Mucosa of descending colon (tissue), 3 donors: Measurements from ENCODE around the gene ITGB5. TPM values are rescaled to one million over a fixed set of nuclear protein-coding genes. Genes with fewer than 3 reads are reported as not detected.

ENCODE experiments used
- ATAC-seq: fragments of 200-7000 bp; cut with Tn5 transposase; one replicate; pipeline ENCODE4 v1.9.1; 2020; ENCODE audit warnings: mild to moderate bottlenecking, moderate library complexity
- DNase-seq, 3 donors: peaks; one replicate each; pipeline ENCODE4 v3.0.0-alpha.2; 2020
- H3K36me3 ChIP-seq: fragments of 200-600 bp; one replicate; pipeline ENCODE4 v1.8.0; 2021; ENCODE audit warnings: low read depth, mild to moderate bottlenecking
- H3K4me1 ChIP-seq: fragments of 200-600 bp; one replicate; pipeline ENCODE4 v1.8.0; 2021; ENCODE audit warnings: low read depth, mild to moderate bottlenecking
- H3K4me3 ChIP-seq: fragments of 200-600 bp; one replicate; pipeline ENCODE4 v1.8.0; 2021; ENCODE audit warnings: mild to moderate bottlenecking
- H3K9me3 ChIP-seq: fragments of 200-600 bp; one replicate; pipeline ENCODE4 v1.8.0; 2021; ENCODE audit warnings: mild to moderate bottlenecking
- intact Hi-C, 2 donors: fragments of 100-400 bp; cut with DNase I in 1 of 2; cut with micrococcal nuclease in 1 of 2; formaldehyde crosslinking; loops; one replicate each; pipeline versions ENCODE4 v1.11.0 to v1.11.1; 2022; cut with DNase I, micrococcal nuclease
- total RNA-seq, 3 donors: library from RNA; stranded (reverse); fragmentation: NEBNext Ultra II Directional in 2 of 3; extraction: Animal tissue kit (Norgen Biotek cat#: 25700) in 2 of 3; gene quantifications; one replicate each; pipeline versions ENCODE4 v1.2.1 to v1.2.4, GENCODE V29; 2021 to 2023
- TF ChIP-seq, protein P1 (sequence below): fragments of 200-600 bp; IDR thresholded peaks from one replicate; pipeline ENCODE4 v1.8.0; 2022; ENCODE audit warnings: antibody characterized with exemption, mild to moderate bottlenecking
- donor health status: DM: no; HTN: no; CAD: no; lungs with moderate emphysema.
- donor health status: DM: no; HTN: no; CAD: no.
- donor health status: DM: no; HTN: yes; CAD: no.

Gene ITGB5
- total RNA-seq, 3 donors from 2014 or later, result 67.9 to 102 (median 69.6) TPM

DNA sequence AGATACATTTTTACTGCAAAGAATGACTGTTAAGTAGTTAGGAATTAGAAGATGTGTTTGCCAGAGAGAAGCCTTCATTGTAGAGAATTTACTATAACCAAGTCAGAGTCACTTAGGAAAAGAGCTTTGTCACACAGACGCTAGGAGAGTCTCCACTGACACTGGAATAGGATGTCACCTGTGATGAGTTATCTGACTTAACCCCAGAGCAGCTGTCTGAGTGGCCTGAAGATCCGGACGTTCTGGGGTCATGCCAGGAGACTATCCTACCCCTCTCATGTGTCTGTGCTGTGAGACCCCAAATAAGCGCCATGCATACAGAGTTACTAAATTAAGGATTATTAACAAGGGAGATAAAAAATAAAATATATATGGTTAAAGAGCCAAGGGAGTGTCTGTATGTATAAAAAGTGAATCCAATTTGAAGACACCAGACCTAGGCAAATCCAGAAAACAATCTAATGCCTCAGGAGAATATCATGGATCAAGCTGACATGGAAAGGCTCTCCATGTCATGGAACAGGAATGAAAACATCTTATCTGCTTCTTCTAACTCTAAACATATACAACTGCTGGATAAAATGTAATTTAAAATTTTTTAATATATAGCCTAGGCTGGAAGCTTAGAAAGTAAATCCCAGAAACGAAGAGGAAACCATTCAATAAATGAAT, 43.5 kb downstream of the ITGB5 start:
- no peak for ATAC-seq
- TF ChIP-seq, protein P1, sequence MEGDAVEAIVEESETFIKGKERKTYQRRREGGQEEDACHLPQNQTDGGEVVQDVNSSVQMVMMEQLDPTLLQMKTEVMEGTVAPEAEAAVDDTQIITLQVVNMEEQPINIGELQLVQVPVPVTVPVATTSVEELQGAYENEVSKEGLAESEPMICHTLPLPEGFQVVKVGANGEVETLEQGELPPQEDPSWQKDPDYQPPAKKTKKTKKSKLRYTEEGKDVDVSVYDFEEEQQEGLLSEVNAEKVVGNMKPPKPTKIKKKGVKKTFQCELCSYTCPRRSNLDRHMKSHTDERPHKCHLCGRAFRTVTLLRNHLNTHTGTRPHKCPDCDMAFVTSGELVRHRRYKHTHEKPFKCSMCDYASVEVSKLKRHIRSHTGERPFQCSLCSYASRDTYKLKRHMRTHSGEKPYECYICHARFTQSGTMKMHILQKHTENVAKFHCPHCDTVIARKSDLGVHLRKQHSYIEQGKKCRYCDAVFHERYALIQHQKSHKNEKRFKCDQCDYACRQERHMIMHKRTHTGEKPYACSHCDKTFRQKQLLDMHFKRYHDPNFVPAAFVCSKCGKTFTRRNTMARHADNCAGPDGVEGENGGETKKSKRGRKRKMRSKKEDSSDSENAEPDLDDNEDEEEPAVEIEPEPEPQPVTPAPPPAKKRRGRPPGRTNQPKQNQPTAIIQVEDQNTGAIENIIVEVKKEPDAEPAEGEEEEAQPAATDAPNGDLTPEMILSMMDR, result no peak

DNA sequence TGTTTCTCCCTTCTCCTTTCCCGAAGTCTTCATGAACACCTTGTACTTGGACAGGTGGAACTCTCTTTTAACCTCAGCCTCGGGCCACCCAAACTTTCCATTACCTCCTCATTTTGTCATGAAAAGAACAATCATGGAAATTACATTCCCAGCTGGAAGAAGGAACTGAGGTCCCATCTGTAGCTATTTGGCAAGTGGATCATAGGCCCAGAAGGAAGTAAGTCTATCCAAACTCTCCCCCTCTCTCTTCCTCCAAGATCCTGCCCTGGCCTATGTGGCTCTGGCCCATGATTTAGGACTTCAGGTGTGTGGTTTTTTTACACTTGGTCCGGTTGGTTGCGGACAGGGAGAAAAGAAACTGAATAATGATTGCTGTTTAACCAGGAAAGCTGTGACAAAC, 44.1 kb downstream of the ITGB5 start:
- H3K9me3 ChIP-seq, result no peaks in the 10 kb centered on the region
- ATAC-seq, result no peak
- intact Hi-C loops, result no loop called here
- H3K36me3 ChIP-seq, result no peaks in the 10 kb centered on the region
- H3K4me1 ChIP-seq, result peaks cover 20% of the 10 kb centered on the region
- H3K4me3 ChIP-seq, result no peak overlapping the region
- TF ChIP-seq, protein P1, result no peak
- DNase-seq, result no peak

More for the DNA sequence above, 43.5 kb downstream of the ITGB5 start:
- Histone ChIP-seq H3K4me3 (no peak overlapping the region), H3K36me3 (no peaks in the 10 kb centered on the region), H3K4me1 (peaks cover 15% of the 10 kb centered on the region), H3K9me3 (no peaks in the 10 kb centered on the region)
- intact Hi-C loops, result no loop called here
- DNase-seq, result no peak

DNA sequence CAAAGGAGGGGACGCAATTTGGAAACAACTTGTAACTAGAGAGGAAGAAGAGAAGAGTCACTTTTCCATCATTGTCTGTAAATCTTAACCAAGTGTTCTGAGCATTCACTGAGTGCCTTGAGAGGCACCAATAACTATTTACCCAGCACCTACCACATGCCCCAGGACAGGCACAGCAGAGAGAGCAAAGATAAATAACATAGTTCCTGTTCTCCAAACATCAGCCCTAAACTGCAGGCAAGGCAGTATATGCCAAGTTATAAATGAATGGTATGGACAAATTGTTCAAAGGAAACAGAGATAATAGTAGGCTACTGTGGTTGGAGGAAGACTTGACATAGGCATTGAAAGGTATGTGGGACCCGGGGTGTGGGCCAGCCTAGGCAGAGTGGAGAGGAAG, 45.6 kb downstream of the ITGB5 start:
- Histone ChIP-seq H3K36me3 (no peaks in the 10 kb centered on the region), H3K9me3 (no peaks in the 10 kb centered on the region), H3K4me1 (peaks cover 35% of the 10 kb centered on the region), H3K4me3 (no peak overlapping the region)
- intact Hi-C loops, result no loop called here
- TF ChIP-seq, protein P1, result no peak
- DNase-seq, result no peak
- ATAC-seq, result no peak

DNA sequence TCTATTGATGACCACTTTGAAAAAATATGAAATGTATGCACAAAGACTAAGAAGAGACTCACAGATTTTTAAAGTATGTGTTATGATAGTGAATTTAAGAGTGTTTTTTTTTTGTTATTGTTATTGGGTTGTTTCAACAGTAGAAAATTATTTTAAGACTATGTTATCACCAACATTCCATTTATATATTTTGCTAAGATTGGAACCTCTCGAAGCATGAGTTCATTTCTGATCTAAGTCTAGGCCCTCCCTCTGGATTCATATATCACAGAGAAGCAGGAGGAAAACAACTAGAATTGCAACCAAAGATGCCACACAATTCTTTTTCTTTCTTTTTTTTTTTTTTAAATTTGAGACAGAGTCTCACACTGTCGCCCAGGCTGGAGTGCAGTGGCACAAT, 46.8 kb downstream of the ITGB5 start:
- no peaks in the 10 kb centered on the region for H3K9me3 ChIP-seq
- TF ChIP-seq, protein P1, result no peak
- no peaks in the 10 kb centered on the region for H3K36me3 ChIP-seq
- intact Hi-C loops, result no loop called here
- no peak overlapping the region for H3K4me3 ChIP-seq
- peaks cover 39% of the 10 kb centered on the region for H3K4me1 ChIP-seq
- no peak for ATAC-seq
- DNase-seq, result no peak

DNA sequence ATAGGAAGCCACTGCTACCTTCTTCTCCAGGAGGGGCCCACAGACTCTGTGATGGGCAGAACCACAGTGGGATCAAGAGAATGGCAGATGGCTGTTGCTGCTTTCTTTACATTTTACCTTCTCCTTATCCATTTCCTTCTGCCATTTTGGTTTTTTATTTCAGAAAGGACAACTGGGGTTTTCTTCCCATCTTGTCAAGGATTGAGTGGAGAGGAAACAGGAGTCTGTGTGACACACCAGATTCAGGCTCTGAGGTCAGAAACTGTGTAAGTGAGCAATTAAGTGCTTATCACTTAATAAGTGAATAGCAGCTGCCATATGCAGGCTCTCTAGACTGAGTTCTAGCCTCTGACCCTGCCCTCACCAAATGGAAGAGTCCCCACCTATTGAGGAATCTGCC, 47.3 kb downstream of the ITGB5 start:
- Histone ChIP-seq H3K9me3 (no peaks in the 10 kb centered on the region), H3K4me3 (no peak overlapping the region), H3K4me1 (peaks cover 41% of the 10 kb centered on the region), H3K36me3 (no peaks in the 10 kb centered on the region)
- ATAC-seq (no peak), DNase-seq (no peak)
- intact Hi-C loops, result no loop called here
- TF ChIP-seq, protein P1, result no peak

DNA sequence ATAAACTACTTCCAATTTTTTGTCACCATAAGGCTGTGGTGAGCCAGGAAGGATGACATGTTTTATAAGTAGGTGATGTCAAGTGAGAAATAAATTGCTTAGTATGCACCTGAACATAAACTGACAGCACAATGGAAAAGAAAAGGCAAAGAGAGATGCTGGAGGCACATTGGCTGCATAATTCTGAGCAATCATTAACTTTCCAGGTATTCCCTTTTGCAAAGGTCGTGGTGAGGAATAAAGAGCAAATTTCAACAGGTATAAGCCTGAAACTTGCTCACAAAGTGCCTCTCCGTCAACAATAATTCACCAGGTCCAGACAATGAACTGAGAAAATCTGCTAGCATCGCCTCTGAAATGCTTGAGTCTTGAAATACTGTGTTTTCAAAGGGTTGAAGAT, 48.2 kb downstream of the ITGB5 start:
- Histone ChIP-seq H3K4me3 (no peak overlapping the region), H3K4me1 (peaks cover 41% of the 10 kb centered on the region), H3K36me3 (no peaks in the 10 kb centered on the region), H3K9me3 (no peaks in the 10 kb centered on the region)
- TF ChIP-seq, protein P1, result no peak
- intact Hi-C loops, result no loop called here
- no peak for DNase-seq
- ATAC-seq, result no peak
